ENCODE measurements around the gene IFIT3.
"Not testable (repeated sequence)": the region's sequence is repeated elsewhere in the genome, so short reads cannot be mapped to it uniquely, and the experiment has no call there.

Gene IFIT3

DNA sequence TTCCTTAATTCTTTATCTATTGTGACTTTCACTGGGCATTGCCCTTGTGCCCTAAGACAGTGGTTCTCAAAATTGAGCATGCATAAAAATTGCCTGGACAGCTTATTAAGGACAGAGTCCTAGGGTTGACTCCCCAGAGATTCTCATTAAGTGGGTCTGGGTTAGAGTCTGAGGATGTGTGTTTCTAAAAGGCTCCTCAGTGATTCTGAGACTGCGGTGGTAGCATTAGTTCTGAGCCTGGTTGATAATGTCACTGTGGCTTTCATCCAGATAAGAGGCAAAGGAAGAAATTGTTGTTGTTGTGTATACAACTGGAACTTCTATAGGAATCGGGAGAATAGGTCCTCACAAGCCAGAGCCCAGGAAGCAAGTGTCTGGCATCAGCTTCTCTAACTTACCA is 24.6 kb upstream of the IFIT3 start:
- no peak for DNase-seq (ENCODE audit: low read depth in 2 of 2, low spot score in 1 of 2)

DNA sequence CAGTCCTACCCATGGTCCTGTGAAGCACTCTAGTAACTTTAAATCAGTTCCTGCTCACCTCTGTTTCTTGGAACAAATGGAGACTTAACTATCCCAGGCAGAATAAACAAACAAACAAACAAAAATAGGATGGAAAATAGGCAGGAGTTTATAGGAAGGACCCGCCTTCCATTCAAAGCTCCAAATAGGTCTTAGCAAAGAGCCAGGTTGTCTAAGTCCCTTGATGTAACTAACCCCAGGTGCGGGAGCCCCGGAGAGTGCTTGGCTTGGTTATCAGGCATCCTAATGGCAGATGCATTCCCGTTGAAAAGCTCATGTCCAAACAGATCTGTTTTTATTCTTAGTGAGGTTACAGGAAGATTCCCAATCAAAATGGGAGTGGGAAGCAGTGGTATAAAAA is 23.8 kb upstream of the IFIT3 start:
- DNase-seq (ENCODE audit: low read depth in 2 of 2, low spot score in 1 of 2) = no peak

DNA sequence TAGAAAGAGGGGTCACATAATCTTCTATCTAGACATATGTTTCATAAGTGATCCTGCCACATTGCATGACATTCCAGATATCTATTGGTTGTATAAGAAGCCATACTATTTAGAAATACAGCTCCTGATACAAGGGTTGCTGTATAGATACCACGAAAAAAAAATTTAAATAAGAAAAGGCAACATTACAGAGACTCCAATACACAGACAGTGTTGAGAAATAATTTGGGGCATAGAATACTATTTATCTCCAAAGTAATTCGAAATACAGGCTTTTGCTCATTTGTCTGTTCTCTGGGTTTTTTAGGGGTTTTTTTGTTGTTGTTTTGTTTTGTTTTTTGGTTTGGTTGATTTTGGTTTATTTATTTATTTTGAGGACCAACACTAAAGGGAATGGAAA is 23.4 kb upstream of the IFIT3 start:
- DNase-seq (ENCODE audit: low read depth in 2 of 2, low spot score in 1 of 2) = no peak

DNA sequence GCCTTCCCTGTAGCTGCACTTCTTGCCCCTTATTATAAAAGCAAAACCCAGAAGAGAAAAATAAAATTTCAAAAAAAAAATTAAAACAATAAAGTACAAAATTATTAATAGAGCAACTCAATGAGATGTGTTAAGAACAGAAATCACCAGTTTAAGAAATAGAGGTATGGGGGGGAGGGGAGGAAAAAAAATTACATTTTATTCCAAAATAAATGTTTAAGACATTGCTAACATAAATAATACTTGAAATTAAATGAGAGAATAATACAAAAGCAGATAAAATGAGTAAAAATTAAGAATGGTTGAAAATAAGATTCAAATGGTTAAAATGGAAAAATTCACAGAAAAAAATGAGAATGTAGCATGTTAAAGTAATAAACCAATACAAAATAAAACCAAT is 22.9 kb upstream of the IFIT3 start:
- DNase-seq (ENCODE audit: low read depth in 2 of 2, low spot score in 1 of 2) = no peak

DNA sequence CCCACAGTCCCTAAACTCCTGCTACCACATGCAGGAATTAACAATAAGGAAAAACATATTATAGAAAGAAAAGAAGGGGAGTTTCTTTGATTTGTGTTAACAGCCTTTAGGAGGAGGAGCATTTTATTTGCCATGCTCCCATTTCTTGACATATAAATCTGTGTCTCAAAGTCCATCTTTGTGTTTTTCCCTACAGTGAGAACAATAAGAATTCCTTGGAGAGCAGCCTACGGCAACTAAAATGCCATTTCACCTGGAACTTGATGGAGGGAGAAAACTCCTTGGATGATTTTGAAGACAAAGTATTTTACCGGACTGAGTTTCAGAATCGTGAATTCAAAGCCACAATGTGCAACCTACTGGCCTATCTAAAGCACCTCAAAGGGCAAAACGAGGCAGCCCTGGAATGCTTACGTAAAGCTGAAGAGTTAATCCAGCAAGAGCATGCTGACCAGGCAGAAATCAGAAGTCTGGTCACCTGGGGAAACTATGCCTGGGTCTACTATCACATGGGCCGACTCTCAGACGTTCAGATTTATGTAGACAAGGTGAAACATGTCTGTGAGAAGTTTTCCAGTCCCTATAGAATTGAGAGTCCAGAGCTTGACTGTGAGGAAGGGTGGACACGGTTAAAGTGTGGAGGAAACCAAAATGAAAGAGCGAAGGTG is 21.9 kb upstream of the IFIT3 start:
- DNase-seq (ENCODE audit: low read depth in 2 of 2, low spot score in 1 of 2) = no peak

DNA sequence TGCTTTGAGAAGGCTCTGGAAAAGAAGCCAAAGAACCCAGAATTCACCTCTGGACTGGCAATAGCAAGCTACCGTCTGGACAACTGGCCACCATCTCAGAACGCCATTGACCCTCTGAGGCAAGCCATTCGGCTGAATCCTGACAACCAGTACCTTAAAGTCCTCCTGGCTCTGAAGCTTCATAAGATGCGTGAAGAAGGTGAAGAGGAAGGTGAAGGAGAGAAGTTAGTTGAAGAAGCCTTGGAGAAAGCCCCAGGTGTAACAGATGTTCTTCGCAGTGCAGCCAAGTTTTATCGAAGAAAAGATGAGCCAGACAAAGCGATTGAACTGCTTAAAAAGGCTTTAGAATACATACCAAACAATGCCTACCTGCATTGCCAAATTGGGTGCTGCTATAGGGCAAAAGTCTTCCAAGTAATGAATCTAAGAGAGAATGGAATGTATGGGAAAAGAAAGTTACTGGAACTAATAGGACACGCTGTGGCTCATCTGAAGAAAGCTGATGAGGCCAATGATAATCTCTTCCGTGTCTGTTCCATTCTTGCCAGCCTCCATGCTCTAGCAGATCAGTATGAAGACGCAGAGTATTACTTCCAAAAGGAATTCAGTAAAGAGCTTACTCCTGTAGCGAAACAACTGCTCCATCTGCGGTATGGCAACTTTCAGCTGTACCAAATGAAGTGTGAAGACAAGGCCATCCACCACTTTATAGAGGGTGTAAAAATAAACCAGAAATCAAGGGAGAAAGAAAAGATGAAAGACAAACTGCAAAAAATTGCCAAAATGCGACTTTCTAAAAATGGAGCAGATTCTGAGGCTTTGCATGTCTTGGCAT is 21.1 kb upstream of the IFIT3 start:
- DNase-seq (ENCODE audit: low read depth in 2 of 2, low spot score in 1 of 2) = no peak

DNA sequence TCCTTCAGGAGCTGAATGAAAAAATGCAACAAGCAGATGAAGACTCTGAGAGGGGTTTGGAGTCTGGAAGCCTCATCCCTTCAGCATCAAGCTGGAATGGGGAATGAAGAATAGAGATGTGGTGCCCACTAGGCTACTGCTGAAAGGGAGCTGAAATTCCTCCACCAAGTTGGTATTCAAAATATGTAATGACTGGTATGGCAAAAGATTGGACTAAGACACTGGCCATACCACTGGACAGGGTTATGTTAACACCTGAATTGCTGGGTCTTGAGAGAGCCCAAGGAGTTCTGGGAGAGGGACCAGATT is 20.6 kb upstream of the IFIT3 start:
- DNase-seq (ENCODE audit: low read depth in 2 of 2, low spot score in 1 of 2) = no peak

DNA sequence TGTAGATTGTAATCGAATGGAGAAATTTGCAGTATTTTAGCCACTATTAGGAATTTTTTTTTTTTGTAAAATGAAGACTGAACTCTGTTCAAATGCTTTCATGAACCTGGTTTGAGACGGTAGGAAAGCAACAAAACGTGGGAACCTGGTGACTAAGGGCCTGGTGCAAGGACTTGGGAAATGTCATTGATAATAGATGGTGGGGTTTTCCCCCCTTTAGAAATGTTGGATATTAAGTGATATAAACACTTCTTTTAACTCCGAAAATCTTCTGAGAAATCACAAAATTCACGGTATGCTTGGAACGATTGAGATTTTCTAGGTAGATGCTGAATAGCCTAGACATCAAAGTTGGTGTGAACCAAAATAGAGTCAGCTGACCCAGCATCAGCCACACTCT is 19.5 kb upstream of the IFIT3 start:
- no peak for DNase-seq (ENCODE audit: low read depth in 2 of 2, low spot score in 1 of 2)

DNA sequence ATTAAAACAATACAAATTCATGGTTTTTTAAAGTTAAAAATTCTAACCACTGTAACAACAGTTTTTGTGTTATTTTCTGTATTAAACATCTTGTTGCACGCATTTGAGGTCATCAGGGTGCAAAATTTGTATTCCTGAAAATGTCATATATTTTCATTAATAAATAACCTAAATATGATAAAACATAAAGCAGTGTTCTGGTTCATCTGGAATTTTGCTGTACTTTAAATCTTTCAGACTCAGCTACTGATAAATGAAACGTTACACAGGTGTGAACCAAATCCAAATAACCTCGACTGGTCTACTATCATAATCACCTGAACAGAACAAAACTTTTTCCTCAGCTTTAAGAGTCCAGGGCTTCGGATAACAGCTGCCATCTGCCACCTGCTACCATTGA is 19.1 kb upstream of the IFIT3 start:
- no peak for DNase-seq (ENCODE audit: low read depth in 2 of 2, low spot score in 1 of 2)

DNA sequence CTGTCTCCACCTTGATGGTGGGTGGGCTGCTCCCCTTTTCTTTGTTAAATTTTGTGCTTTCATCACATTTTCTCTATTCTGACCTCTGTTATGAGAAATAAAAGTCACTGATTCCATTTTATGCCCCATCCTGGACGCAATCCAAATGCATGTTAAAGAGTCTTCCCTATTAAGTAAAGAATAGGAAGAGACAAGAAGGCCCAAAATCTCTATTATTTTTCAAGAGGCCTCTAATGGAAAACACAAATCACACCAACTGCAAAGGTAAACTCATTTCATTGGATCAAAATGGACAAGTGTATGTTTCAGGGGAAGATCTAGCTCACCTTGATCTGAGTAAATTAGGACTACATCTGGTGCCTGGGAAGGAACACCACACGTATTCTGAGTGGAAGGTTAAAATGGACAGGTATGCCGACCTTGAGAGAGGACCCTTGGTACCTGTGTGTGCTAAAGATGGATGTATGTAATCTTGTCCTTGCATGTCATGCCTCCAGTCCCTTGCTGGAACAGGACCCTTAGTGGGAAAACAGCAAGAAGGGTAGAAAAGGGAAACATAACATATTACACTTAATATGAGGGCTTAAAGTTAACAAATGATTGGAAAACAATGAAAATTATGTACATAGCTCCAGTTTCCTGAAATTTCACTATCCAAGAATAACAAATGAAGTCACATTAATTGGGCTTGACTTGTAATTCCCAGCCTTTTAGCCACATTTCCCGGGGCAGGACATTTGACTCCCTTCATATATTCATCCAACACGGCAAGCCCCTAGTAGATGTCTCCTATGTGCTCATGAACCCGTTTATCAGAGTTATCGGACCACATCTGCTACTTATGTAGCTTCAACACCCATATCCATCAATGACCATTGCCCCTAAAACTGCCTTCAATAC is 18.4 kb upstream of the IFIT3 start:
- DNase-seq (ENCODE audit: low read depth in 2 of 2, low spot score in 1 of 2) = no peak

DNA sequence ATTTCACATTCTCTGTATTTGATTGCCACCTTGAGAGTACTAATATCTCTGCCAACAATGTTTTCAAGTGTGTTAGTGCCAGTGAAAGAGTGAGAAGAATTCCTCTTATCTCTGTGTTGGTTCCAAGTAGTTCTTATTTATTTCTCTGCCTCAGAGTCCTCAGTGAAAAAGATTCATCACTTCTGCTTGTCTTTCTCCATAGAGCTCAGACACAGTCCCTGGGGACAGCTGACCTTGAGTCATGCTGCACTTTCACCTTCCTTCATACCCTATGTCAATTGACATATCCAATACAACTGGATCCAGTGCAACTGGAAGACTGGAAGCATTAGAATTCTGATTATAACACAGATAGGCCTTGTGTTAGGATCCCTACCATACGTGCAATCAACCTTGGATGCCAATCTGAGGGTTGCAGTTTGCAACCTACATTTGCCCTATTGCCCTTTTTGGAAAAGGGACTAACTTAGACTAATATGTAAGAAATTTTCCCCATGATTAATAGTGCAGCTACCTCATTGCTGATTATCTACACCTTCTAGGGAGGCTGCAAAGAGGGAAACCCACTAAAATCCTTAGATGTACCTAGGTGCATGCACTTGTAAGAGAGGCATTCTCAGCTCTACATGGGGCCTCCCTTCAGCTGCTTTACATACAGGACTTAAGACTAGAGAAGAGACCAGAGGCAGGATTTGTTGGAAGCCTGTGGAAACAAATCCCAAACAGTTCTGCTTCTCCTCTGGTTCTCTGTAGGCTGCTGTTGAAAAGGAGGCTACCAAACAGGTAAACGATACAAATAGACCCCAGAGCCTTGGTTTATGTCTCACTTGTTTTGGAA is 17.5 kb upstream of the IFIT3 start:
- DNase-seq (ENCODE audit: low read depth in 2 of 2, low spot score in 1 of 2) = no peak

DNA sequence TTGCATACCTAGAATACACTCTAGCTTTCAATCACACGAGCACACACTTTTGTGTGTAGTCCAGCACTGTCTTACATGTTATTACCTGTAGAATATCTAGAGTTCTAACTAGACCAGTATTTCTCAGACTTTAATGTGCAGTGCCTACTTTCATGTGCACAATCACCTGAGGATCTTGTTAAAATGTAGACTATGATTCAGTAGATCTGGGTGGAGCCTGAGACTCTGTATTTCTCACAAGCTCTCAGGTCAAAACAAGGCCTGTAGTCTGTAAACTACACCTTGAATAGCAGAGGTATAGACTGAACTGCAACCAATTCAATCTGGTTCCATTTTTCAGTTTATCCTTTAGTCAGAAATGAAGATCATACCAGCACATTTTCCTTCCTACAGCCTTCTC is 14.8 kb upstream of the IFIT3 start:
- no peak for DNase-seq (ENCODE audit: low read depth in 2 of 2, low spot score in 1 of 2)

DNA sequence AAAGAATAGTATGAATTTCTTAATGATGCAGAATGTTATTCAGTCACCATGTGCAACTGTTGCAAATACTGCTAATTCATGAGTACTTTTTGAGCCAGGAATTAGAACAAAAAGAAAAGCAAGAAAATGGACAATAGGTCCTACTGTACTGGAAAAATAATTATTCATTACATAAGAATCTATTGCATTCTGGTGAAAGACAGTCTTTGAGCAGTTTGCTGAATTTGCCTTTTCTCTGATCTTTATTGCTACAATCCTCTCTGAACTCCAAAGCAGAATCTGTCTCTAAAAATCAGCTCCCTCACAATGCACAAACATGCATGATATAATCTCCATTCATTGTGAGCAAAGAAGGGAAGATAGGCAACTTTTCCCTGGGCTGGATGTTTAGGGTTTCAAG is 13.1 kb upstream of the IFIT3 start:
- no peak for DNase-seq (ENCODE audit: low read depth in 2 of 2, low spot score in 1 of 2)

DNA sequence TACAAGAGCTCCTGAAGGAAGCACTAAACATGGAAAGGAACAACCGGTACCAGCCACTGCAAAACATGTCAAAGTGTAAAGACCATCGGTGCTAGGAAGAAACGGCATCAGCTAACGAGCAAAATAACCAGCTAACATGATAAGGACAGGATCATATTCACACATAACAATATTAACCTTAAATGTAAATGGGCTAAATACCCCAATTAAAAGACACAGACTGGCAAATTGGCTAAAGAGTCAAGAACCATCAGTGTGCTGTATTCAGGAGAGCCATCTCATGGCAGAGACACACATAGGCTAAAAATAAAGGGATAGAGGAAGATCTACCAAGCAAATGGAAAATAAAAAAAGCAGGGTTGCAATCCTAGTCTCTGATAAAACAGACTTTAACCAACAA is 9.8 kb upstream of the IFIT3 start:
- DNase-seq (ENCODE audit: low read depth in 2 of 2, low spot score in 1 of 2) = not testable (repeated sequence)

DNA sequence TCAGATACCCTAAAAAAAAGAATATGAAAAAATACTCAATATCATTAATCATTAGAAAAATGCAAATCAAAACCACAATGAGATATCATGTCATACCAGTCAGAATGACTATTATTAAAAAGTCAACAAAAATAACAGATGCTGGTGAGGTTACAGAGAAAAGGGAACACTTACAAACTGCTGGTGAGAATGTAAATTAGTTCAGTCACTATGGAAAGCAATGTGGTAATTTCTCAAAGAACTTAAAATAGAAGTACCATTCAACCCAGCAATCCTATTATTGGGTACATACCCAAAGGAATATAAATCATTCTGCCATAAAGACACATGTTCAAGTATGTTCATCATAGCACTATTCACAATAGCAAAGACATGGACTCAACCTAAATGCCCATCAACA is 2.7 kb upstream of the IFIT3 start:
- not testable (repeated sequence) for DNase-seq (ENCODE audit: low read depth in 2 of 2, low spot score in 1 of 2)

DNA sequence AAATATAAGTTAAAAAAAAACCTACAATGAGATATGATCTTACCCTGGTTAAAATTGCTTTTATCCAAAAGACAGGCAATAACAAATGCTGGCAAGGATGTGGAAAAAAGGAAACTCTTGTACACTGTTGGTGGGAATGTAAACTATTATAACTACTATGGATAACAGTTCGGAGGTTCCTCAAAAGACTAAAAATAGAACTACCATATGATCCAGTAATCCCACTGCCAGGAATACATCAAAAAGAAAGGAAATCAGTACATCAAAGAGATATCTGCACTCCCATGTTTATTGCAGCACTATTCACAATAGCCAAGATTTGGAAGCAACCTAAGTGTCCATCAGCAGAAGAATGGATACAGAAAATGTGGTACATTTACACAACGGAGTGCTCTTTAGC is 1.9 kb upstream of the IFIT3 start:
- not testable (repeated sequence) for DNase-seq (ENCODE audit: low read depth in 2 of 2, low spot score in 1 of 2)

DNA sequence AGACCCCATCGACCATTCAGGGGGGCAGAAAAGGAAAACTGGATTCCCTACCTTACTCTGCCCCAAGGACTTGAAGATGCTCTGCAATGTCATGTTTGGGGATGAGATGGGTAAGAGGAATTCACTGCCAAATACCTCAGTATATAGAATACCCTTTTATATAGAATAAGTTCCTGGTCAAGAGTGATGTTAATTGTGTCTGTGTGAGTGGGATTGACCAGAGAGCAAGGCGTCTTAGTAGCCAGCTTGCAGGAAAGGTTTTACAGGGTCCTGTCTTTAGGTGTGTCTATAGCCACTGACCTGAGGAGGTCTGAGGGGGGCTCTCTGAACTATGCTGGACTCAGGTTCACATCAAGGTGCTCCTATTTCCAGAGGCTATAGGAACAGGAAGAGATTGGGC is 1.4 kb downstream of the IFIT3 start:
- DNase-seq (ENCODE audit: low read depth in 2 of 2, low spot score in 1 of 2) = no peak

DNA sequence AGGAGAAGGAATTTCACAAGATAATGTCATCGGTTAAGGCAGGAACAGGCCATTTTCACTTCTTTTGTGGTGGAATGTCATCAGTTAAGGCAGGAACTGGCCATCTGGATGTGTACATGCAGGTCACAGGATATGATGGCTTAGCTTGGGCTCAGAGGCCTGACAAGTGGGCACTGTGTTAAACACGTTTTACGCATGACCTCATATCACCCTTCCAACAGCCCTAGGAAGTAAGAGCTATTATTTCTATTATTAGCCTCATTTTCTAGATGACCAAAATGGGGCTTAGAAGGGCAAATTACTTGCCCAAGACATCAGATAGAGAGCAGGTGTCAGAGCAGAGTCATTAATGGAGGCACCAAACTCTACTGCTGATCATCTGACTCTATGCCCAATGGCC is 2.2 kb downstream of the IFIT3 start:
- not testable (repeated sequence) for DNase-seq (ENCODE audit: low read depth in 2 of 2, low spot score in 1 of 2)

DNA sequence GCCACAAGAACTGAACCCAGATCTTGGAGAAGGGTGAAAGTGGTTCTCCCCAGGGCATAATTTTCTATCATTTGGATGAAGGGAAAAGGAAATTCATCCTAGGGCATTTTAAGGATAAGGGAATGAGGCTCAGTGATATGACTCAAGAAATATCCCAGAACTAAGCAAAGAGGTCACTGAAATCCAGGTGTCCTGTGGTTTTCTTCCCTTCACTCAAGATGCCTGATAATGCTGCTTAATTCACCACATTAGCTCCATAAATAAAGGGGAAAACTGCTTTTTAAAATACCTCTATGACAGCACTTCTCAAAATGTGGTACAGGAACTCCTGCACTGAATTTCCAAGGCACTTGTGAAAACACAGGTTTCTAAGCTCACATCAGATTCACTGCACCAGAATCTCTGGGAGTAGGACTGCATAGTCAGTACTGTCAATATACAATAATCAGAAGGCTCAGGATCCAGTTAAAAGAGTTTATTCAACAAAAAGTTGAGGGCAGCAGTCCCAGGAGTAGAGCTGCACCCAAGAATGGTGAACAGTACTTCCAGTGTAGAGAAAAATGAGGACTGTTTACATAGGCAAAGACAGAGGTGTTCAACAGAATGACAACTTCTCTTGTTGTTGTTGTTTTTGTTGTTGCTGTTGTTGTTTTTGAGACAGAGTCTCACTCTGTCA is 2.9 kb downstream of the IFIT3 start:
- DNase-seq (ENCODE audit: low read depth in 2 of 2, low spot score in 1 of 2) = no peak

DNA sequence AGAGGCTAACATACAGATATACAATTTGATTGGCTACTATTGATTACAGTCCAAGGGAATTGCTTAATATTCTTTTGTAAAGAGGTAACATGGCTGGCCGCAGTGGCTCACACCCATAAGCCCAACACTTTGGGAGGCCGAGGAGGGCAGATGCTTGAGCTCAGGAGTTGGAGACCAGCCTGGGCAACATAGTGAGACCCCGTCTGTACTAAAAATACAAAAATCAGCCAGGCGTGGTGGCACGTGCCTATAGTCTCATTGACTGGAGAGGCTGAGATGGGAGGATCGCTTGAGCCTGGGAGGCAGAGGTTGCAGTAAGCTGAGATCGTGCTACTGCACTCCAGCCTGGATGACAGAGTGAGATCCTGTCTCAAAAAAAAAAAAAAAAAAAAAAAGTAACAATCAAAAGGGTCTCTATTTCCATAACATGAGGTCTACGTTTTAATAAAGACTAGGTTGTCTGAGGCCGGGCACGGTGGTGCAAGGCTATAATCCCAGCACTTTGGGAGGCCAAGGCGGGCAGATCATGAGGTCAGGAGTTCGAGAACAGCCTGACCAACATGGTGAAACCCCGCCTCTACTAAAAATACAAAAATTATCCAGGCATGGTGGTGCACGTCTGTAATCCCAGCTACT is 3.8 kb downstream of the IFIT3 start:
- not testable (repeated sequence) for DNase-seq (ENCODE audit: low read depth in 2 of 2, low spot score in 1 of 2)

All from stimulated activated CD8-positive, alpha-beta memory T cell treated with anti-CD3 and anti-CD28 coated beads, Interleukin-4, amount 100 ng/mL, for 1 hour (primary cell).